Measurements from ENCODE around the gene ZNF665. TPM values are rescaled to one million over a fixed set of nuclear protein-coding genes. Genes with fewer than 3 reads are reported as not detected.
"Not testable (repeated sequence)": the region's sequence is repeated elsewhere in the genome, so short reads cannot be mapped to it uniquely, and the experiment has no call there.

The ZNF665 gene
- 5.1 TPM in 2 replicates for total RNA-seq
- long read RNA-seq, full-length matches to known transcripts = 2 of 9 reads
- long read RNA-seq, partial matches to known transcripts = 1 of 9 reads
- long read RNA-seq, other reads (novel, unspliced or antisense) = 6 of 9 reads

DNA sequence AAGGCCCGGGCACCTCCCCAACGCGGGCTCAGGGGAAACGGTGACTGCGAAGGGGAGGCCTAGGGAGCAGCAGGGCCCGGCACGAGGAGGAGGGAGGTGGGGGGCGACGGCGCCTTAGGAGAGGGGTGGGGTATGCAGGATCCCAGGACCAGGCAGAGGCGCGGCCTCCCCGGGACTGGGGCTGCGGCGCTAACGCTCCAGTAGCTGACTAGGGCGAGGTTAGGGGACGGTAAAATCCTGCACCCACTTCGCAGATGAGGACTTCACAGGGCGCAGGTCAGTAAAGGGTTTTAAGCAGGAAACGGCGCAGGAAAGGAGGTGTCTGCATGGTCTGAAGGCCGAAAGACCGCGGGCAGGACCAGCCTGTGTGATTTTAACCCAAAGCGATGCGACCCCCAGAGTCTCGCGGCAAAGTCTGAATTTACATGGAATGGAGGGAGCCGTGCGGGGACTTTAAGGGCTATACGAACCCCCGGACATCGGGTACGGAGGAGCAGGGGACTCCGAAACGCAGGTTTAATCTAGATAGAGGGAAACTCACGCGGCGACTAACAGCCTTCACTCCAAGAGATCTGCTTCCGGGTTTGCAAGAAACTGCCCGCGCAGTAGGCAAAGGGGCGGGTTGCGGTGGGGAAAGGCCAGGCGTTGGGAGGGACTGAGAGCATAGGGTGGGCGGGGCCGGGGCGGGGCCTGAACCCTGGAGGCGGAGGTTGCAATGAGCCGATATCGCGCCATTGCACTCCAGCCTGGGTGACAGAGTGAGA is at the start of gene ZNF665:
Gene ZNF665, minus strand, starts transcription at position 588 of the 764 bp plus-strand sequence. CDS start 10,460 bp downstream, outside the sequence.
- Mint-ChIP-seq H3K9me3 (ENCODE audit: unreplicated experiment) (no peaks in the 10 kb centered on the region), H3K27me3 (ENCODE audit: unreplicated experiment) (no peaks in the 10 kb centered on the region), H3K36me3 (ENCODE audit: unreplicated experiment) (peaks cover 10% of the 10 kb centered on the region), H3K4me1 (ENCODE audit: unreplicated experiment) (peaks cover 19% of the 10 kb centered on the region), H3K27ac (ENCODE audit: unreplicated experiment) (peak within 1 kb of the TSS; percentile 92), H3K4me3 (ENCODE audit: unreplicated experiment) (peak within 1 kb of the TSS; percentile 91)
- TF ChIP-seq, protein P1, sequence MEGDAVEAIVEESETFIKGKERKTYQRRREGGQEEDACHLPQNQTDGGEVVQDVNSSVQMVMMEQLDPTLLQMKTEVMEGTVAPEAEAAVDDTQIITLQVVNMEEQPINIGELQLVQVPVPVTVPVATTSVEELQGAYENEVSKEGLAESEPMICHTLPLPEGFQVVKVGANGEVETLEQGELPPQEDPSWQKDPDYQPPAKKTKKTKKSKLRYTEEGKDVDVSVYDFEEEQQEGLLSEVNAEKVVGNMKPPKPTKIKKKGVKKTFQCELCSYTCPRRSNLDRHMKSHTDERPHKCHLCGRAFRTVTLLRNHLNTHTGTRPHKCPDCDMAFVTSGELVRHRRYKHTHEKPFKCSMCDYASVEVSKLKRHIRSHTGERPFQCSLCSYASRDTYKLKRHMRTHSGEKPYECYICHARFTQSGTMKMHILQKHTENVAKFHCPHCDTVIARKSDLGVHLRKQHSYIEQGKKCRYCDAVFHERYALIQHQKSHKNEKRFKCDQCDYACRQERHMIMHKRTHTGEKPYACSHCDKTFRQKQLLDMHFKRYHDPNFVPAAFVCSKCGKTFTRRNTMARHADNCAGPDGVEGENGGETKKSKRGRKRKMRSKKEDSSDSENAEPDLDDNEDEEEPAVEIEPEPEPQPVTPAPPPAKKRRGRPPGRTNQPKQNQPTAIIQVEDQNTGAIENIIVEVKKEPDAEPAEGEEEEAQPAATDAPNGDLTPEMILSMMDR (IDR thresholded peaks at IDR 0.05) = no peak
- peak; percentile 92 for DNase-seq (ENCODE audit: extremely low spot score, unreplicated experiment)

DNA sequence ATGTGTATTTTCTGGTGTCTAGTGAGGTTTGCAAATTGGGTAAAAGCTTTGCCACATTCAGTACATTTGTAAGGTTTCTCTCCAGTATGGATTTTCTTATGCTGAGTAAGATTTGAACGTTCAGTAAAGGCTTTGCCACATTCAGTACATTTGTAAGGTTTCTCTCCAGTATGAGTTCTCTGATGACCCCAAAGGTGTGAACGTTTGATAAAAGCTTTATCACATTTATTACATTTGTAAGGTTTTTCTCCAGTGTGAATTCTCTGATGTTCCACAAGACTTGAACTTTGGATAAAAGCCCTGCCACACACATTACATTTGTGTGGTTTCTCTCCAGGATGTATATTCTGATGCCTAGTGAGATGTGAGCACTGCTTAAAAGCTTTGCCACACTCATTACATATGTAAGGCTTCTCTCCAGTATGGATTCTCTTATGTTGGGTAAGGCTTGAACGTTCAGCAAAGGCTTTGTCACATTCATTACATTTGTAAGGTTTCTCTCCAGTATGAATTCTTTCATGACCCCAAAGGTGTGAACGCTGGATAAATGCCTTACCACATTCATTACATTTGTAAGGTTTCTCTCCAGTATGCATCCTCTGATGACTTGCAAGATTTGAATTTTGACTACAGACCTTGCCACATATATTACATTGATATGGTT is 44.1 kb upstream of the ZNF665 start:
- no peak for DNase-seq (ENCODE audit: extremely low spot score, unreplicated experiment)
- no peak overlapping the region for H3K27ac Mint-ChIP-seq (ENCODE audit: unreplicated experiment)
- TF ChIP-seq, protein P1 (IDR thresholded peaks at IDR 0.05) = no peak
- H3K27me3 Mint-ChIP-seq (ENCODE audit: unreplicated experiment) = no peaks in the 10 kb centered on the region
- H3K4me3 Mint-ChIP-seq (ENCODE audit: unreplicated experiment) = no peak overlapping the region
- H3K9me3 Mint-ChIP-seq (ENCODE audit: unreplicated experiment) = peaks cover 61% of the 10 kb centered on the region
- peaks cover 52% of the 10 kb centered on the region for H3K36me3 Mint-ChIP-seq (ENCODE audit: unreplicated experiment)
- no peaks in the 10 kb centered on the region for H3K4me1 Mint-ChIP-seq (ENCODE audit: unreplicated experiment)

DNA sequence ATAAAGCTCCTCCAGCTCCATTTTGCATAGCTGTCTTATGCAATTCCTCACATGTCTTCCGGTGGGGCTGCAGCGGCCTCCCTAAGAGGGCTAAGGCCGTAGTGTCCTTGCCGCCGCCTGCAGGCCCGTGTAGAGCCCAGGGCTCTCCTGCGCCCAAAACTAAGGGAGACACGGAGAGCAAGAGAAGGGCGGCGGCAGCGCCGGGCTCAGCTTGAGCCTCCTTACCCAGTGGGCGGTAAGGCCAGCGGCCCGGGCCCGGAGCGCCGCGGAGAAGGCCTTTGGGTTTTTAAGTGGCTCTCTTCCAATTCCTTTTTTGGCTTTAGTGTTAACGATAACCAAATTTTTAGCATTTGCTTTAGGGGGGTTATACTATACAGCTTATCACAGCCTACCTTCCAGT is 31.4 kb upstream of the ZNF665 start:
- Mint-ChIP-seq H3K9me3 (ENCODE audit: unreplicated experiment) (peaks cover 36% of the 10 kb centered on the region), H3K27ac (ENCODE audit: unreplicated experiment) (no peak overlapping the region), H3K36me3 (ENCODE audit: unreplicated experiment) (peaks cover 2% of the 10 kb centered on the region), H3K4me3 (ENCODE audit: unreplicated experiment) (no peak overlapping the region), H3K4me1 (ENCODE audit: unreplicated experiment) (no peaks in the 10 kb centered on the region), H3K27me3 (ENCODE audit: unreplicated experiment) (no peaks in the 10 kb centered on the region)
- DNase-seq (ENCODE audit: extremely low spot score, unreplicated experiment) = no peak
- TF ChIP-seq, protein P1 (IDR thresholded peaks at IDR 0.05) = no peak

DNA sequence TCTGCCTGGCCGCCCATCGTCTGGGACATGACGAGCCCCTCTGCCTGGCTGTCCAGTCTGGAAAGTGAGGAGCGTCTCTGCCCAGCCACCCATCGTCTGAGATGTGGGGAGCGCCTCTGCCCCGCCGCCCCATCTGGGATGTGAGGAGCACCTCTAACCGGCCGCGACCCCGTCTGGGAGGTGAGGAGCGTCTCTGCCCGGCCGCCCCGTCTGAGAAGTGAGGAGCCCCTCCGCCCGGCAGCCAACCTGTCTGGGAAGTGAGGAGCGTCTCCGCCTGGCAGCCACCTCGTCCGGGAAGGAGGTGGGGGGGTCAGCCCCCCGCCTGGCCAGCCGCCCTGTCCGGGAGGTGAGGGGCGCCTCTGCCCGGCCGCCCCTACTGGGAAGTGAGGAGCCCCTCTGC is 29.6 kb upstream of the ZNF665 start:
- not testable (repeated sequence) for H3K4me3 Mint-ChIP-seq (ENCODE audit: unreplicated experiment); H3K27ac Mint-ChIP-seq (ENCODE audit: unreplicated experiment); H3K27me3 Mint-ChIP-seq (ENCODE audit: unreplicated experiment); DNase-seq (ENCODE audit: extremely low spot score, unreplicated experiment); H3K36me3 Mint-ChIP-seq (ENCODE audit: unreplicated experiment); H3K4me1 Mint-ChIP-seq (ENCODE audit: unreplicated experiment)
- H3K9me3 Mint-ChIP-seq (ENCODE audit: unreplicated experiment) = peaks cover 41% of the 10 kb centered on the region

DNA sequence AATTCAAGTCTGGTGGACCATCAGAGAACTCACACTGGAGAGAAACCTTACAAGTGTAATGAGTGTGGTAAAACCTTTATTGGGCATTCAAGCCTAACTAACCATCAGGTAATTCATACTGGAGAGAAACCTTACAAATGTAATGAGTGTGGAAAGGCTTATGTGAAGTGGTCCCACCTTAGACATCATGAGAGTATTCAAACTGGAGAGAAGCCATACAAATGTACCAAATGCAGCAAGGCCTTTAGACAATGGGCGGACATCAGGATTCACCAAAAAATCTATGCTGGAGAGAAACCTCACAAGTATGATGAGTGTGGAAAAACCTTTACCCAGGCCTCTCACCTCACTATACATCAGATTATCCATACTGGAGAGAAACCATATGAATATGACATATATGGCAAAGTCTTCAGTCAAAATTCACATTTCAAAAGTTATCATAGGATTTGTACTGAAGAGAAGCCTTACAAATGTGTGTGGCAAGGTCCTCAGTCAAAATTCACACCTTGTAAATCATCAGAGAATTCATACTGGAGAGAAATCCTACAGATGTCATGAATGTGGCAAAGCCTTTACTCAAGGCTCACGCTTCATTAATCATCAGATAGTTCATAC is 19.7 kb upstream of the ZNF665 start:
- Mint-ChIP-seq H3K9me3 (ENCODE audit: unreplicated experiment) (peaks cover 51% of the 10 kb centered on the region), H3K4me1 (ENCODE audit: unreplicated experiment) (no peaks in the 10 kb centered on the region), H3K27me3 (ENCODE audit: unreplicated experiment) (no peaks in the 10 kb centered on the region), H3K4me3 (ENCODE audit: unreplicated experiment) (no peak overlapping the region), H3K36me3 (ENCODE audit: unreplicated experiment) (peaks cover 58% of the 10 kb centered on the region), H3K27ac (ENCODE audit: unreplicated experiment) (no peak overlapping the region)
- TF ChIP-seq, protein P1 (IDR thresholded peaks at IDR 0.05) = no peak
- no peak for DNase-seq (ENCODE audit: extremely low spot score, unreplicated experiment)

DNA sequence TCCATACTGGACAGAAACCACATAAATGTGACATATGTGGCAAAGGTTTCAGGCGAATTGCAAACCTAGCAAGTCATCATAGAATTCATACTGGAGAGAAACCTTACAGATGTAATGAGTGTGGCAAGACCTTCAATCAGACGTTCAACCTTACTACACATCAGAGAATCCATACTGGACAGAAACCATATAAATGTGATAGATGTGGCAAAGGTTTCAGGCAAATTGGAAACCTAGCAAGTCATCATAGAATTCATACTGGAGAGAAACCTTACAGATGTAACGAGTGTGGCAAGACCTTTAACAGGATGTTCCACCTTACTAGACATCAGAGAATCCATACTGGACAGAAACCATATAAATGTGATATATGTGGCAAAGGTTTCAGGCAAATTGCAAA is 18.4 kb upstream of the ZNF665 start:
- not testable (repeated sequence) for H3K27ac Mint-ChIP-seq (ENCODE audit: unreplicated experiment); H3K4me3 Mint-ChIP-seq (ENCODE audit: unreplicated experiment); DNase-seq (ENCODE audit: extremely low spot score, unreplicated experiment); H3K4me1 Mint-ChIP-seq (ENCODE audit: unreplicated experiment); H3K27me3 Mint-ChIP-seq (ENCODE audit: unreplicated experiment)
- peaks cover 61% of the 10 kb centered on the region for H3K9me3 Mint-ChIP-seq (ENCODE audit: unreplicated experiment)
- H3K36me3 Mint-ChIP-seq (ENCODE audit: unreplicated experiment) = peaks cover 69% of the 10 kb centered on the region
